Mesendoderm (in vitro differentiated cells): ENCODE data around the gene COL9A3.

Experiments used
- DNase-seq: peaks from one replicate; pipeline ENCODE4 v3.0.0; 2013
- H2AK5ac ChIP-seq: 2 replicates; pipeline ENCODE4 v1.6.1; 2013; ENCODE audit warnings: low read length, inconsistent platforms
- H2BK120ac ChIP-seq: 2 replicates; pipeline ENCODE4 v1.6.1; 2013; ENCODE audit warnings: low read depth, mild to moderate bottlenecking, low read length, moderate library complexity, mixed read lengths
- H2BK15ac ChIP-seq: replicated peaks from 2 replicates; pipeline ENCODE4 v1.6.1; 2013; ENCODE audit warnings: low read depth, mild to moderate bottlenecking, moderate library complexity
- H2BK5ac ChIP-seq: 2 replicates; pipeline ENCODE4 v1.6.1; 2013; ENCODE audit warnings: low read length, inconsistent platforms
- H3K18ac ChIP-seq: 2 replicates; pipeline ENCODE4 v1.6.1; 2013; ENCODE audit warnings: mild to moderate bottlenecking, low read length, mixed read lengths
- H3K23ac ChIP-seq: one replicate; pipeline ENCODE4 v1.6.1; 2013; ENCODE audit warnings: low read length
- H3K27ac ChIP-seq: 2 replicates; pipeline ENCODE4 v1.5.1; 2013; ENCODE audit warnings: low read depth, mild to moderate bottlenecking, inconsistent platforms, low read length, moderate library complexity
- H3K27me3 ChIP-seq: 2 replicates; pipeline ENCODE4 v1.6.1; 2013; ENCODE audit warnings: low read length, control low read depth, mild to moderate bottlenecking, inconsistent platforms; ENCODE audit not compliant: insufficient read depth, poor library complexity
- H3K36me3 ChIP-seq: 2 replicates; pipeline ENCODE4 v1.6.1; 2013; ENCODE audit warnings: low read length, inconsistent platforms; ENCODE audit not compliant: control insufficient read depth, insufficient read depth
- H3K4ac ChIP-seq: one replicate; pipeline ENCODE4 v1.6.1; 2013; ENCODE audit warnings: low read depth, mild to moderate bottlenecking, low read length, moderate library complexity
- H3K4me1 ChIP-seq: 2 replicates; pipeline ENCODE4 v1.6.1; 2013; ENCODE audit warnings: low read depth, low read length, inconsistent platforms; ENCODE audit not compliant: control insufficient read depth
- H3K4me2 ChIP-seq: 2 replicates; pipeline ENCODE4 v1.6.1; 2013; ENCODE audit warnings: low read length
- H3K4me3 ChIP-seq: 2 replicates; pipeline ENCODE4 v1.5.1; 2013; ENCODE audit warnings: mild to moderate bottlenecking, low read length
- H3K56ac ChIP-seq: one replicate; pipeline ENCODE4 v1.6.1; 2013; ENCODE audit warnings: low read length
- H3K79me1 ChIP-seq: 2 replicates; pipeline ENCODE4 v1.6.1; 2013; ENCODE audit warnings: low read length, inconsistent platforms
- H3K79me2 ChIP-seq: 2 replicates; pipeline ENCODE4 v1.6.1; 2013; ENCODE audit warnings: mild to moderate bottlenecking, low read length; ENCODE audit not compliant: control insufficient read depth, insufficient read depth
- H3K9ac ChIP-seq: 2 replicates; pipeline ENCODE4 v1.6.1; 2013; ENCODE audit warnings: low read length, inconsistent platforms
- H4K5ac ChIP-seq: one replicate; pipeline ENCODE4 v1.6.1; 2013; ENCODE audit warnings: low read length
- H4K8ac ChIP-seq: one replicate; pipeline ENCODE4 v1.6.1; 2013; ENCODE audit warnings: low read depth, mild to moderate bottlenecking, control low read depth, low read length, moderate library complexity
- WGBS: extraction: QIAGEN DNeasy Blood & Tissue Kit; methylation state at CpG from one replicate; pipeline ENCODE4 v1.1.7; 2013; ENCODE audit warnings: low lambda C conversion rate, missing lambda C conversion rate; ENCODE audit not compliant: insufficient coverage; ENCODE audit errors: extremely low coverage; 5-methylcytosine and 5-hydroxymethylcytosine counted together

The COL9A3 gene

DNA sequence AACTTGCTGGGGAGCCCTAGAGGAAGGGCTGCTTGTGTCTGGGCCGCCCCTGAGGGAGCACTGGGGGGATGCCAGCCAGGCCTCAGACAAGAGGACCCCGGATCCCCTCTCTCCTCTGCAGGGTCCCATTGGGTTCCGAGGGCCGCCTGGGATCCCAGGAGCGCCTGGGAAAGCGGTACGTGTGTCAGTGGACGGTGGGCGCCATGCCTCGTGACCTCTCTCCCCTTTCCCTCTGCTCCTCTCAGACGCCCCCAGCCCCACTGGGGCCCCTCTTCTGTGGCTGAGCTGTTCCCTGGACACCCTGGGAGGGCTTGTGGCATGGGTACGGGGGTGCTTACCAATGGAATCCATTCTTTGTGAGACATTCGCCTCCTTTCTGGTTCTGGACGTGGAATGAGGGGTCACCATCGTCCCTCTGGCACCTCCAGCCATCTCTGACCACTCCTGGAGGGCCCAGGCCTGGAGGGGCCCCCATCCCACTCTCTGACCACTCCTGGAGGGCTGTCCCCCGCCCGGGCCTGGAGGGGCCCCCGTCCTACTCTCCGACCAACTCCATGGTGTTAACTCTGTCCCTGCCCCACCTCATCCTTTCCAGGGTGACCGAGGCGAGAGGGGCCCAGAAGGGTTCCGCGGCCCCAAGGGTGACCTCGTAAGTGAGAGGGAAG is 9.9 kb downstream of the COL9A3 start:
- Histone ChIP-seq H4K8ac (no peak overlapping the region), H3K18ac (no peak overlapping the region), H3K27me3 (no peaks in the 10 kb centered on the region), H3K36me3 (peaks cover 2% of the 10 kb centered on the region), H2BK120ac (no peak overlapping the region), H4K5ac (no peak overlapping the region), H3K79me1 (no peaks in the 10 kb centered on the region), H2BK15ac (no peak overlapping the region), H3K23ac (no peak overlapping the region), H3K27ac (no peak overlapping the region), H3K9ac (no peak overlapping the region), H2BK5ac (no peak overlapping the region), H3K4me2 (no peak overlapping the region), H3K4me3 (no peak overlapping the region), H3K4me1 (peaks cover 2% of the 10 kb centered on the region), H3K4ac (no peak overlapping the region), H3K56ac (no peak overlapping the region), H3K79me2 (no peaks in the 10 kb centered on the region), H2AK5ac (no peak overlapping the region)
- no peak for DNase-seq
- WGBS: no CpG with 5 or more reads among the region's 24 CpGs

GRCh38 chr20:62827311-62828038 is 10.6 kb downstream of the COL9A3 start:
- no peak for DNase-seq
- Histone ChIP-seq H3K4me3 (no peak overlapping the region), H3K79me1 (no peaks in the 10 kb centered on the region), H3K36me3 (peaks cover 2% of the 10 kb centered on the region), H2AK5ac (no peak overlapping the region), H3K23ac (no peak overlapping the region), H4K5ac (no peak overlapping the region), H3K4ac (no peak overlapping the region), H3K9ac (no peak overlapping the region), H2BK120ac (no peak overlapping the region), H3K4me1 (peaks cover 2% of the 10 kb centered on the region), H3K4me2 (no peak overlapping the region), H3K27me3 (no peaks in the 10 kb centered on the region), H3K56ac (no peak overlapping the region), H3K79me2 (no peaks in the 10 kb centered on the region), H4K8ac (no peak overlapping the region), H2BK15ac (no peak overlapping the region), H3K27ac (no peak overlapping the region), H3K18ac (no peak overlapping the region), H2BK5ac (no peak overlapping the region)
- whole genome bisulfite sequencing: no CpG with 5 or more reads among the region's 29 CpGs

- no CpG with 5 or more reads among the region's 9 CpGs for WGBS
Observed at GRCh38 chr20:62828051-62828450, 11.2 kb downstream of the COL9A3 start.

GRCh38 chr20:62828511-62829230 is 11.8 kb downstream of the COL9A3 start:
- no peak overlapping the region for H3K18ac ChIP-seq
- H3K27ac ChIP-seq: no peak overlapping the region
- no CpG with 5 or more reads among the region's 29 CpGs for WGBS
- peaks cover 2% of the 10 kb centered on the region for H3K36me3 ChIP-seq
- H3K23ac ChIP-seq: no peak overlapping the region
- no peaks in the 10 kb centered on the region for H3K79me1 ChIP-seq
- no peak overlapping the region for H4K5ac ChIP-seq
- no peak overlapping the region for H3K56ac ChIP-seq
- no peaks in the 10 kb centered on the region for H3K79me2 ChIP-seq
- H3K9ac ChIP-seq: no peak overlapping the region
- H4K8ac ChIP-seq: no peak overlapping the region
- no peak for DNase-seq
- no peak overlapping the region for H2BK15ac ChIP-seq
- no peak overlapping the region for H2AK5ac ChIP-seq
- no peak overlapping the region for H3K4me2 ChIP-seq
- no peak overlapping the region for H2BK5ac ChIP-seq
- no peak overlapping the region for H2BK120ac ChIP-seq
- no peak overlapping the region for H3K4me3 ChIP-seq
- H3K4me1 ChIP-seq: peaks cover 2% of the 10 kb centered on the region
- no peak overlapping the region for H3K4ac ChIP-seq
- H3K27me3 ChIP-seq: no peaks in the 10 kb centered on the region

More at GRCh38 chr20:62828051-62828450, 11.2 kb downstream of the COL9A3 start:
- H3K4ac ChIP-seq: no peak overlapping the region
- DNase-seq: no peak
- no peaks in the 10 kb centered on the region for H3K79me1 ChIP-seq
- no peak overlapping the region for H3K4me2 ChIP-seq
- H3K9ac ChIP-seq: no peak overlapping the region
- H3K18ac ChIP-seq: no peak overlapping the region
- H3K27ac ChIP-seq: no peak overlapping the region
- no peak overlapping the region for H2BK5ac ChIP-seq
- H2AK5ac ChIP-seq: no peak overlapping the region
- H3K4me1 ChIP-seq: peaks cover 2% of the 10 kb centered on the region
- no peaks in the 10 kb centered on the region for H3K79me2 ChIP-seq
- H3K56ac ChIP-seq: no peak overlapping the region
- peaks cover 2% of the 10 kb centered on the region for H3K36me3 ChIP-seq
- H3K23ac ChIP-seq: no peak overlapping the region
- H3K27me3 ChIP-seq: no peaks in the 10 kb centered on the region
- no peak overlapping the region for H3K4me3 ChIP-seq
- H2BK120ac ChIP-seq: no peak overlapping the region
- H4K8ac ChIP-seq: no peak overlapping the region
- no peak overlapping the region for H2BK15ac ChIP-seq
- H4K5ac ChIP-seq: no peak overlapping the region

DNA sequence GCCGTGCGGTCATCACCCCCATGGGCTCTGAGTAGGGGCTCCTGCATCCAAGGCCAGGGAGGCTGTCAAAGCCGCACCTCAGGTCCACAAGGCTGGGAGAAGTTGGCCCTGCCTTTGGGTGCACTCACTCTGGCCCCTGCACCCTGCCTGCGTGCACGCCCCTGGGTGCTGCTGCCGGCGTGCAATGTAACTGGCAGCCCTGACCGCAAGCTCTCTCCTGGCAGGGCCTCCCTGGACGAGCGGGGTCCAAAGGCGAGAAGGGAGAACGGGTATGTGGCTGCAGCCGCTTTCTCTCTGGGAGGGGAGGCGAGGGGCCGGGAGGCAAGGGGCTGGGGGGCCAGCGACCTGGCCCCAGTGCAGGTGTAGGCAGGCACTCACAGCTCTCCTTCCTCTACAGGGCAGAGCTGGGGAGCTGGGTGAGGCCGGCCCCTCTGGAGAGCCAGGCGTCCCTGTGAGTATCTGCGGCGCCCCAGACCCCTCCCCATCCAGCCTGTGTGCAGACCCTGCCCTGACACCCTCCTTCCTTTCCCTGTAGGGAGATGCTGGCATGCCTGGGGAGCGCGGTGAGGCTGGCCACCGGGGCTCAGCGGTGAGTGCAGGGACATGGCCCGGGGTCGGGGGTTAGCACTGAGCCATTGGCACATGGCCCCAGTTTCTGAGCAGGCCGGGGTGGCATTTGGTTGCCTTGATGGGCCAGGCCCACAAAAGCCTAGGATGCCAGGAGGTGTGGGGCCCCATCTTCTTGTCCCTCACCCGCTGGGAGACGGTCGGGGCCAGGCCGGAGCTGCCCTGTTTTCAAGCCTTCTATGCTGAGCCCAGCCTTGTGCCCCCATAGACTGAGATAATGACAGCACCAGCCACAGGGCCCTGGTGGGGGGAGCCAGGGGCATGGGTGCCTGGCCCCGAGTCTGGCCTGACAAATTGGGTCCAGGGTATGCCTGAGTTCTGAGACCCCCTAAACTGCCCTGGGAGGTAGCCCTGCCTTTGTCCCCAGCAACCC is 12.7 kb downstream of the COL9A3 start:
- Histone ChIP-seq H2AK5ac (no peak overlapping the region), H3K9ac (no peak overlapping the region), H3K36me3 (peaks cover 2% of the 10 kb centered on the region), H2BK120ac (no peak overlapping the region), H3K27ac (no peak overlapping the region), H3K4me1 (peaks cover under 1% of the 10 kb centered on the region), H4K5ac (no peak overlapping the region), H3K23ac (no peak overlapping the region), H3K4me3 (no peak overlapping the region), H3K27me3 (no peaks in the 10 kb centered on the region), H4K8ac (no peak overlapping the region), H3K79me2 (no peaks in the 10 kb centered on the region), H3K4me2 (no peak overlapping the region), H3K56ac (no peak overlapping the region), H2BK5ac (no peak overlapping the region), H3K18ac (no peak overlapping the region), H2BK15ac (no peak overlapping the region), H3K79me1 (no peaks in the 10 kb centered on the region), H3K4ac (no peak overlapping the region)
- DNase-seq: no peak
- WGBS: no CpG with 5 or more reads among the region's 32 CpGs
